Cardiac septum (tissue), 1 donor: ENCODE data around the gene FAM107B. TPM values are rescaled to one million over a fixed set of nuclear protein-coding genes. Genes with fewer than 3 reads are reported as not detected.
"Not testable (repeated sequence)": the region's sequence is repeated elsewhere in the genome, so short reads cannot be mapped to it uniquely, and the experiment has no call there.

Experiments
- DNase-seq: peaks from one replicate; pipeline ENCODE4 v3.0.0-alpha.2; 2020; ENCODE audit warnings: low spot score
- intact Hi-C: fragments of 100-400 bp; cut with DNase I; formaldehyde crosslinking; loops from one replicate; pipeline ENCODE4 v1.14.0; 2022
- total RNA-seq: library from RNA; stranded (reverse); fragmentation: NEBNext Ultra II Directional; extraction: Animal tissue kit (Norgen Biotek cat#: 25700); gene quantifications from one replicate; pipeline ENCODE4 v1.2.1, GENCODE V29; 2021
- donor health status: DM: no; HTN: no; CAD: no.

The FAM107B gene
- total RNA-seq, 1 donor from 2014 or later, result 8.6 TPM

DNA sequence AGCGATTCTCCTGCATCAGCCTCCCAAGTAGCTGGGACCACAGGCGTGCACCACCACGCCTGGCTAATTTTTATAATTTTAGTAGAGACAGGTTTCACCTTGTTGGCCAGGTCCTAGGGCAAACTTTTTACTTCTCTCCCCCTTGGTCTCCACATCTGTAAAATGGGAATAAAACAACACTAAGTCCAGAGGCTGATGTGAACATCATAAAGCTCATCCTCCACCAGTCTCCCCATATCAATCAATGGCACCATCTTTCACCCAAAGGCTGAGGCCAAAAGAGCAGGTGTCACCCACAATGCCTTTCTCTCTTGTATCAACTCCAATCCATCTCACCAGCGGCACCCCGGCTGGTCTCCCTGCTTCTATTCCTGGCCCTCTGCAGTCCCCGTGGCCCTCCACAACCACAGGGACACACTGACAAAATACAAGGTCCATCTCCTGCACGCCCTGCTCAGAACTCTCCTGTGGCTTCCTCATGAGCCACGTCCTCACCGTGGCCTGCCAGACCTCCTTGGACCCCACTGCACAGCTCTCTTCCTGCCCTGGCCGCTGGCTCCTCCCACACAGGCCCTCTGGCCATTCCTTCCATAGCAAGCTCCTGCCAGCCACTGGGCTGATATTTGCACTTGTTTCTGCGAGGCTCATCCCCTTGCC is 179.0 kb downstream of the FAM107B start:
- DNase-seq, result no peak
- intact Hi-C loops, result no loop called here

DNA sequence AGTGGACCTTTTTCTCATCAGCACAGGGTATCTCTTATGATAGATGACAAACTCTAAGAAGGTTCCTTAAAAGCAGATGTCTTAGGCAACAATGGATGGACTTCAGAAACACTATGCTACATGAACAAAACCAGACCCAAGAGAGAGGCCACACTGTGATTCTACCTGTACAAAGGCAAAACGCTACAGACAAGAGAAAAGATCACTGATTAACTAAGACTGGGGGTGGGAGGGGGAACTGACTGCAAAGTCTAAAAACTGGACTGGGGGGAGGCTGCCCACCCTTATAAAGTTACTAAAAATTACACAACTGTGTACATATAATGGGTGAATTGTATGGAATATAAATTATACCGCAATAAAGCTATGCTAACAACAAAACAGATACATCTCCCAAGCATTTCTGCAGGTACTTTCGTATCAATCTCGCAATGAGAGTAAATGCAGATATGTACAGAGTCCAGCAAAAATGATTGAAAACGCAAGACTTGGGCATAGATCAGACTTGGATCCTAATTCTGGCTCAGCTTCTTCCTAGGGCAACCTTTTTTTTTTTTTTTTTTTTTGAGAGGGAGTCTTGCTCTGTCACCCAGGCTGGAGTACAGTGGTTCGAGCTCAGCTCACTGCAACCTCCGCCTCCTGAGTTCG is 179.7 kb downstream of the FAM107B start:
- intact Hi-C loops, result no loop called here
- no peak for DNase-seq

DNA sequence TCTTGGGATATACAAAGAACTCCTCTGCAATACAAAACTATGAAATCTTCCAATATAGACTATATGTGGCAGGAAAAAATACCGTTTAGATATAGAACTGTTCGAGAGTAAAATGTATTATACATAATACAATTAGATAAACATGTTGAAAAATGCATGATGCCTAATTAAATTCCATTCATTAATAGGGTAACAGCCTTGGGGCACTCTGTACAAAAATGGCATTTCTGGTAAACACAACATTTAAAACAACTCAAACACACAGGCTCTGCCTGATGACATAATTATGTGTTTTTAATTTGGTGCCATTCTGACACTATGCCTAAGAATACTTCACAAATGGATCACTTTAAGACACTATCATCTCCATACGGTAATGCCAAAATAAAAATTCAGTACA is 180.9 kb downstream of the FAM107B start:
- intact Hi-C loops, result no loop called here

DNA sequence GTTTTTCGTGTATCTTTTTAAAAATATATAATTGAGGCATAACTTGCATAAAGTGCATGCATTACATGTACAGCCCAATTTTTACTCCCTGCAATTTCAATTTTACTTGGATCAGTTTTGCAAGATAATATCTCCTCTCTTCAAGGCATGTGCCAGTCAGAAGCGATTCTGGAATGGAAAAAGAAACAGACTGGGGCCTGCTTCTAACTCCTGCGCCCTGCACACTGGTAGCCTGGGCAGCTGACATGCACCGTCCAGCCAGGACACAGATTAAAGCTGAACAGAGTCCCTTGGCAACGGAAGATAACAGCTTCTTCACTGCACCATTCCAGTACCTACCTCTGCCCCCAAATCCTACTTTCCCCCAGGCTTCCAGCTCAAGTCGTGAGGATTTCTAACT is 182.1 kb downstream of the FAM107B start:
- no peak for DNase-seq
- intact Hi-C loops, result no loop called here

More for the DNA sequence above, 180.9 kb downstream of the FAM107B start:
- DNase-seq, result no peak

DNA sequence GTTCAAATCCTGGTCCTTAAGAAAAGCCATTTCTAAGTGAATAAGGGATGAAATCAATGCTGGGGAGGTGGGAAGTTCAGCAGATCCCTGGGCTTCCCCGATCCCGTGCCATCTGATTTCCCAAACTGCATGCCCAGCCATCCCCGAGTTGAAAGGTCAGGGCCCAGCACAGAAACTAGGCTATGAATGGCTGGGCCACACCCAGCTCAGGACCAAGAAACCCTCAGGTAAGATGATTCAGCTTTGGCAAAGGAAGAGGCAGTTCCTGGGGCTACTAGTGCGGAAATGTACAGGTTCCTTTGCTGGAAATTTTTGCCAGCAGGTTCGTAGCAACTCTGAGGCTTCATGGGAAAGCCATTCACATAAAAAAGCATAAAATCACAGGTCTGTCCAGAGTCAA is 182.7 kb downstream of the FAM107B start:
- no peak for DNase-seq
- intact Hi-C loops, result no loop called here

DNA sequence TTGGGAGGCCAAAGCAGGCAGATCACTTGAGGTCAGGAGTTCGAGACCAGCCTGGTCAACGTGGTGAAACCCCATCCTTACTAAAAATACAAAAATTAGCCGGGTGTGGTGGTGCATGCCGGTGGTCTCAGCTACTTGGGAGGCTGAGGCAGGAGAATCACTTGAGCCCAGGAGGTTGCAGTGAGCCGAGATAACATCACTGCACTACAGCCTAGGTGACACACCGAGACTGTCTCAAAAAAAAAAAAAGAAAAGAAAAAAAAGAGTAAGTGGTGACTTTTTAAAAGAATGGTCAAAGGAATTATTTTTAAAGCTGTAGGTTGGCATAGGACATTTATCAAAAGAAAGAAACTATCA is 185.8 kb downstream of the FAM107B start:
- intact Hi-C loops, DNase-seq: not testable (repeated sequence)

DNA sequence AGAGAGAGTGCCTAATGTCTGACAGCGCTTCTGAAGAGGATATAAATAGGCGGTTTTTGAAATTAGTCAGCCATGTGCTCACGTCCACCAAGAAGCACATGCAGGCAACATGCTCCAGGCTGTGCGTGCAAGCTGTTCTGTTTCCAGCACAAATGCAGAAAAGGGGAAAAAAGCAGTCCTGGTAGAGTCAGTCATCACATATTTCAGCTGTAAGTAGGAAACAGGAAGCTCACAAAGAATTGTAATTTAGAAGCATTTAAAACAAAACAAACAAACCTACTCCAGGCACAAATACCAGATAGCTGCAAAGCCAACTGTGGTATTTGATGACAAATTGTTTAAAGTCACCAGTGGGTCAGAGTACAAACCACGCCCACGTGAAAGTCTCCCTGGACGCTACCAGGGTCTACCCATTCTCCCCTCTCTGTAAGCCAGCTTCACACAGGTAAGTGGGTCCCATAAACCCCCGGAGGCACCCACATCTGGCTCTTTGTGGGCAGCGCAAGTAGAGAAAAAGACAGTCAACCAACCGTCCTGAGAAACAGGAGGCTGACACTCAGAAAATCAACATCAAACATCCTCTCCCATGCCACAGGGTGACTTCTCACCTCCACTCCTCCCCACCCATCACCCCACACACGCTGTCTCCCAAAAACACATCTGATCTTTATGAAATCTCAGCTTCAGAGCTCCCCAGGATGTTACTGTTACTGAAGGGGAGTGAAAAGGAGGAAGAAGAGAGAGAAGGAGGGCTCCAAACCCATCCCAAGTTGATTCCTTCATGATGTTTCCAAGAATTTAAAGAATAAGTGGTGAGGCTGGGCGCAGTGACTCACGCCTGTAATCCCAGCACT is 186.4 kb downstream of the FAM107B start:
- intact Hi-C loops, result no loop called here
- DNase-seq, result no peak

DNA sequence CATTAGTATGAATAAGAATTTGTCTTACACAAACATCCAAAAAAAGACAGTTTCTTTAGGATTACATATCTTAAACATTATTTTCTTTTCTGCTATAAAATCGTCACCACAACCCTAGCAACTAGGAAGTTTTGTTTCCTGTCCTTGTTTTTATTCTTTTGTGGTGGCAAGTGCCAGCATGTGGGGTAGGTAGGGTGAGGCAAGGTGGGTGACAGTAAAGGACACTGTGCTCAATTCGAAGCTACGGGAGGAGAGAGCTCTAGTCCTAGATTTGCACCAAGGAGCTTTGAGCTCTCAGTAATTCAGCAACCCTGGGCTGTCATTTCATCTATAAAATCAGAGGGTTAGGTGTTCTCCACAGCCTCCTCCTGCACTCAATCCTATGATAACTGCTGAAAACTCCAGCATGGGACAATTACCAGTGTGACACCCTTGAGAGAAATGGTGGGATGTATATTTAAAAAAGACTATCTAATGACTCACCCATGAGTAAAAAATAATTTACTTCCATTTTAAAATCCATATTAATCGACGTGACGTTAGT is 187.1 kb downstream of the FAM107B start:
- DNase-seq, result no peak
- intact Hi-C loops, result no loop called here

DNA sequence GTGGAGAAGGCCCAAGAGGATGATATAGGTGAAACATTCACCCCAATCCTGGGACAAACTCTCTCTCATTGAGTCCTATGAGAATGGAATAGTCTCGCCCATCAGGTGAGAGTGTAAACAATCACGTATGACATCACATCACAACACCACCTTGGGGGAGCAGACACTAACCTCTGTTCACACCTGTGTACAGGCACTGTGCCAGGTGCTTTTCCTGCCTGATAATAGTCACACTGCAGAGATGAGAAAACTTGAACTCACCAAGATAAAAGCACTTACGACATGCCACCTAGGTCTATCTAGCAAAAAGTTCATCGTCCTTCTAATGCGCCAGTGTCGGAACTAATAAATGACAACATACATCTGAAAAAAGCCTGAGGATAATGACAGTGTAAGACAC is 187.8 kb downstream of the FAM107B start:
- intact Hi-C loops, result no loop called here
- DNase-seq, result no peak

DNA sequence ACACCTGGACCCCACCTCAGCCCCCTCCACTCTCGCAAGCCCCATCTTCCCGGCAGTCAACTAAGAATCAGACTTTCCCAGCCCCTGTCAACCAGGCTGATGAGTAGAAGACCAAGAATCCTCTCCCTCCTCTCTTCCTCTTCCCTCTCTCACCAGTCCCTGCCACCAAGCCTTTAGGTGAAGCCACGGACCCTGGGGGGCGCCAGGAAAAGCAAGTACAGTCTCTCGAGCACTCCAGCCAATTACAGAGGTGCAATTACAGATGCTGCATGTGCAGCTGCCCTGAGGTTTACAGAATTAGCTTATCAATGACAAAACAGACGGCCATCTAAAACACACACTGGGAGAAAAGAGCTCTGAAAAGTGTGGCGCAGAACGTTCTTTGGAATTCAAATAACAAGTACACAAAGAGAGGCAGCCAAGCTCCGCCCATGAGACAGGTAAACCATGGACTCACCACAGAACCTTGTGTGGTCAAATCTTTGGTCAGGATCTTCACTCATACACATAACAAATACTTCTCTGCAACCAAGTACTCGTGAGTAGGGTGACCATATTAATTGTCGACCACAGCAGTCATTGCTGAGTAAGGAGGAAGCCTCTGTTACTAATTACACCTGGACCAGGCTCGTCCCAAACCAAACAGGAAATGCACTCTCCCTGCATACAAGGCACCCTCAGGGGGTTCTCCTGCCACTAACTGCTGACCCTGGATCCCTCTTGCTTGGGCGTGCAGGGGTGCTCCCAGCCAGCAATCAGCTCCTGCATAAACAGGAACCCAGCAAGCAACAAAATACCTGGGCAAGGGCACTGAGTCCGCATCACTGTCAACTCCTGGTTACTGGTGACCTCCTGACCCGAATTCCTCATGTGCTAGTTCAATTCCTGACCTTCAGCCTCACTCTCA is 189.2 kb downstream of the FAM107B start:
- no peak for DNase-seq
- intact Hi-C loops, result no loop called here

DNA sequence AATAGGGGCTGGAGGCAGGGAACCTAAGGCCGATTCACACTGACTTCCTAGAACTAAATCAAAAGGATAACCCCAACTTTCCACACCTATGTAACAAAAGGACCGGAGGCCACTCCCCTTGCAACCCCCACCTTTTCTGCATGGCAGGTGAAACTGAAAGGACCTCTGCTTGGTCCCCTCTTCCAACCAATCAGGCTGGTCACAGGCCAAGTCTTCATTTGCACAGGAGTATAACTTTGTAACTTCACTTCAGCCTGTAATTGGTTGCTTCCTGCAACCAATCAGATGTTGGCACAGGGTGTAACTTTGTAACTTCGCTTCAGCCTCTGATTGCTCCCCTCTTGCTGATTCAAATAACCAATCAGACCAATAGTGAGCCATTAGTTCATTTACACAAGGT is 190.0 kb downstream of the FAM107B start:
- no peak for DNase-seq
- intact Hi-C loops, result no loop called here

DNA sequence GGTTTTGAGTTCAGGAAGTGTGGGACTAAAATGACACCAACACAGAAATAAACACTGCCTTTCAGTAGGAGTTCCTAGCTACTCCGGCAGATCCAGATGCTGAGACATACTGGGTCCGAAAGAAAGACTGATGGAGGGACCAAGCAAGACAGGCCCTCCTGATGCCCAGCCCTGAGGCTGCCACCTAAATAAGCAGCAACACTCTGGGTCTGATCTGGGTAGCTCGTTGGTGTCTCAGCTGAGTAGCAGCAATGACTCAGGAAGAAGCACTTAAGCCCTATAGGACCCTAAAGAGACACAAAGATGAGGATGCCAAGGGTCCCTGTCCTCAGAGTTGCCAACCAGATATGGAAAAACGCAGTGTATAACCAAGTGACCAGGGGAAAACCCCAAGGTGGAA is 190.7 kb downstream of the FAM107B start:
- intact Hi-C loops, result no loop called here
- no peak for DNase-seq

DNA sequence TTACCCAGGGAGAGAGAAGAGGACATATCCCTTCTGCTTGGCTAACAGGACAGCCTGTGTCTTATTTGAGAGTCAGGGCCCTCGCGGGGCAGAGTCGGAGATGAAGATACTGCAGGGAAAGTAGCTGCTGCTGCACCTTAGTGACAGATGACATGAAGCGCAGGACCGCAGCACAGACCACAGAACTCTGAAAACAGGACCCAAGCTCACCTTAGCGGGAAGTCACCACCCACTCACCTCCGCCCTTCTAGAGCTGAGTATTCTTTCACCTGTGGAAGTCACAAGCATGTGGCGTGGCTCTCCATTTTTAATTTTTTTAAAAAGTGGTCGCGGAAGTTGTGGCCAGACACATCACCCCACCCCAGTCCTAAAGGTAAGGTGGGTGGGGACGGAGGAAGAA is 191.4 kb downstream of the FAM107B start:
- intact Hi-C loops, result no loop called here
- no peak for DNase-seq

DNA sequence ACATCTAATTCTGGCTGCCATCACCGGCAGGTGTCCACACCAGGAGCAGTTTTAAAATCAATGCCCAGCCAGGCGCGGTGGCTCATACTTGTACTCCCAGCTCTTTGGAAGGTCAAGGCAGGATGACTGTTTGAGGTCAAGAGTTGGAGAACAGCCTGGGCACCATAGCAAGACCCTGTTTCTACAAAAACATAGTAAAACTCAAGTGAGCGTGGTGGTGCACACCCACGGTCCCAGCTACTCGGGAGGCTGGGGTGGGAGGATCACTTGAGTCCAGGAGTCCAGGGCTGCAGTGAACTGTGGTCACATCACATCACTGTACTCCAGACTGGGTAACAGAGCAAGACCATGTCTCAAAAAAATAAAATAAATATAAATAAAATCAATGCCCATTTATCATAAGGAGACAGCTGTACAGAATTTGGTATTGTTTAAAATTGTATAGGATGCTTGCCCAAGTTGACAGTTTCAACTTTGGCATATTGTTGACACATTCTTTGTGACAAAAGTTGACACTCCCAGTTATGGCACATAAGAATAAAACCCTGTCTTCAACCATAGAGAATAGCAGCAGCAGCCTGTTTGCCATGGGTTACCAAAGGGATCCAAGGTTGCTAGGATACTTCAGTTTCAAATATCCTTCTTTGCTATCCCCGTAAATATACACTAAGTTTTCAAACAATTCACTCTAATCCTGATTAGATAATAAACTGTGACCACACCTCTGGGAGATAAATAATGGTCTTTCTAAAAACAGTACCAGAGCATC is 193.0 kb downstream of the FAM107B start:
- intact Hi-C loops, result no loop called here

DNA sequence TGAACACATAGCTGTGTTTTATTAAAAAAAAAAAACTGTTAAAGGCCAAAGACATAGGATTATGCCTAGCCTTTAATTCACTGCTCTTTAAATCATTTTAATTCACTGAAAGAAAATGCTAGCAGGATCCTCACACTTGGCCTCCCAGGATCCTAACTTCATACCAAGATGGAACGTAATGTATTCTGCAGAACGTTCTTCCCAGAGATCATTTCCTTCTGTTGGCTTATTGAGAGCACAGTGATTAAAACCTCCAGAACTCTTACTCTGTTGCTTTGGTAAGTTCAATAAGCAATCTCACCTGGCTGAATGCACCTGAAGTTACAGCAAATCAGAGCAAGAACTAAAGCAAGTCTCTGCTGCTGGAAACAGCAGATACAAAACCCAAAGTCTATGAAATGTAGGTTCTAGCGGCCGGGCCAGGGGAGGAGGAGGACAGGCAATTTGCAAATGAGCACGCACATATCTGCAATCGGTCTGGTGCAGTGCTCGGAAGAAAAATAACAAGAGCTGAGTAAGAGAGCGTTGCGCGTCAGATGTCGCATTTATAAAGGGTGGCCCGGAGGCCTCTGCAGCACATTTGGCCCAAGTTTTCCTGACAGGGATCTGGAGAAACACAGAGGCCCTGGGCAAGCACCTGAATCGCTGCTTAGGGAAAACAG is 193.9 kb downstream of the FAM107B start:
- DNase-seq, result no peak
- intact Hi-C loops, result no loop called here

More for the DNA sequence above, 193.0 kb downstream of the FAM107B start:
- DNase-seq, result no peak

DNA sequence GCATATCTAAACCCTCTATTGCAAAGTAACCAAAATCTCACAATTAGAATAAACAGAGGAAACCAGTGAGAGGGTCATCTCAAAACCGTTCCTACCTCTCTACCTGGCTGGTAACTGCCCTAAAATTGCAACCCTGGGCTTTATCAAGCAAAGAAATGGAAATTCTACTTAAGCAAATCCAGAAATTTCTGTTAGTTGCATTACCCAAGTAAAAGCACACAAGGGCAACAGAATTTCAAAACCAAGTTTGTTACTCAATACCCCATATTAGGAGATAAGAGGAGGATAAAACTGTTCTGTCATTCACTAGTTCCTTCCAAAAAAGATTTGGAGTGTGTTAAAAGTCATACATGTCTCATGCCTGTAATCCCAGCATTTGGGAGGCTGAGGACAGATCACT is 195.3 kb downstream of the FAM107B start:
- intact Hi-C loops, result no loop called here
- DNase-seq, result no peak

DNA sequence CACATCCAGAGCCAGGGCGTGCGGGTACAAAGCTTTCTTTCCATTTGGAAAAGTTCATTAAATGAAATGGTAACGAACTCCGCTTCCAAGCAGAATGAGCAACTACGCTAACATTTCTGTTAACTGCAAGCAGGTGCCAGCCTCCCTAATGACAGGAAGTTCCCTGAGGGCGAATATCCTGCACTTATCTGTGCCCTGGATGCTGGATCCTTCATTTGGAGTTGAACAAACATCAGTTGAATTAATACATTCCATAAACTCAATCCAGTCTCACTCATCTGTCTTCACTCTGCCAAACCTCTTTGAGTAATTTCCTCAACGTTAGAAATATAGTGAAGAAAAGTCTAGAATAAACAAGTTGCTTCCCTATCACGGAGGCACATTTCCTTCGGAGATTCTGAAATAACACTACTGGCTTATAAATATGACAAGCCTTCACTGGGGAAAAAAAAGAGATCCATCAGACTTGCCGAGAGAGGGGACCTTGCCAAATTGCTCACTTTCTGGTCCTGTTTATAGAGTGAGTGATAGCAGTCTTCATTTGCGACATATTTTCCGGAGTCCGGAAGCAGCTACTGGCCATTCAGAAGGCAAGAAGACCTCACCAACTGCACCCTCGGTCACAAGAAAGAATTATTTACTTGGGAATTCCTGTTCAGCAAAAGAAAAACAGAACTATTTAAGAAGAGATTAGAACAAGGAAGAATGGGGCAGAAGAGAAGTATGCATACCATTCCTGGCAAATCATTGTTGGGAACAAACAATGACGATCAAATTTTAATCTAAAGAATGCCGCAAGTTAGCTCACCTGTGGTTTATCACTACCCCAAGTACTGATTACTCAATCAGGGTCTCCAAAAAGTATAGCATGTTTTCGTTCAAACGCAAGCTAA is 196.4 kb downstream of the FAM107B start:
- DNase-seq, result no peak

More for the DNA sequence above, 196.4 kb downstream of the FAM107B start:
- intact Hi-C loops, result no loop called here
